ENCODE results near the gene TCERG1L. TPM values are rescaled to one million over a fixed set of nuclear protein-coding genes. Genes with fewer than 3 reads are reported as not detected.
"Not testable (repeated sequence)": the region's sequence is repeated elsewhere in the genome, so short reads cannot be mapped to it uniquely, and the experiment has no call there.

TCERG1L gene
- total RNA-seq, 1 donor from 2014 or later: 0.46 TPM

DNA sequence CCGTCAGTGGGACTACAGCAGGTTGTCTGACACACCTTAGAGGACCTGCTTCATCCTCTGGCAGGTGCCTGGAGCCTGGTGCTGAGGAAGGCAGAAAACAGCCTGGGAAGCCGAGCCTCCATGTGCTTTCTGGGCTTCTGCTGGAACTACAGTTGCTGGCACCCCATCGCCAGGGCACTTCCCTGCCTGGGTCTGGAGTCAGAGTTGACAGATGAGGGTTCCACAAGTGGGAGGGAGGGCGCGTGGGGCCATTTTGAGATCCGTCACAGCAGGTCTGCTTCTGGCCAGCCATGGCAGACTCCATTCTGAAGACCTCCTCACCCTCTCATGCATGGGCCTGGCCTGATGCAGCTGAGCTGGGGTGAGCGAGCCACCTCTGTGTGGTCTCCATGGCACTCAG, 33.2 kb upstream of the TCERG1L start:
- Histone ChIP-seq H3K36me3 (ENCODE audit: control insufficient read depth, insufficient read depth, low read length) (no peaks in the 10 kb centered on the region), H3K4me3 (ENCODE audit: low read depth, low read length) (no peak overlapping the region), H3K27me3 (ENCODE audit: control insufficient read depth, insufficient read depth, low read length) (no peaks in the 10 kb centered on the region)
- TF ChIP-seq, protein P1, sequence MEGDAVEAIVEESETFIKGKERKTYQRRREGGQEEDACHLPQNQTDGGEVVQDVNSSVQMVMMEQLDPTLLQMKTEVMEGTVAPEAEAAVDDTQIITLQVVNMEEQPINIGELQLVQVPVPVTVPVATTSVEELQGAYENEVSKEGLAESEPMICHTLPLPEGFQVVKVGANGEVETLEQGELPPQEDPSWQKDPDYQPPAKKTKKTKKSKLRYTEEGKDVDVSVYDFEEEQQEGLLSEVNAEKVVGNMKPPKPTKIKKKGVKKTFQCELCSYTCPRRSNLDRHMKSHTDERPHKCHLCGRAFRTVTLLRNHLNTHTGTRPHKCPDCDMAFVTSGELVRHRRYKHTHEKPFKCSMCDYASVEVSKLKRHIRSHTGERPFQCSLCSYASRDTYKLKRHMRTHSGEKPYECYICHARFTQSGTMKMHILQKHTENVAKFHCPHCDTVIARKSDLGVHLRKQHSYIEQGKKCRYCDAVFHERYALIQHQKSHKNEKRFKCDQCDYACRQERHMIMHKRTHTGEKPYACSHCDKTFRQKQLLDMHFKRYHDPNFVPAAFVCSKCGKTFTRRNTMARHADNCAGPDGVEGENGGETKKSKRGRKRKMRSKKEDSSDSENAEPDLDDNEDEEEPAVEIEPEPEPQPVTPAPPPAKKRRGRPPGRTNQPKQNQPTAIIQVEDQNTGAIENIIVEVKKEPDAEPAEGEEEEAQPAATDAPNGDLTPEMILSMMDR (IDR thresholded peaks at IDR 0.05; ENCODE audit: insufficient read depth, low read length, poor library complexity, severe bottlenecking): no peak
- no peak for DNase-seq (ENCODE audit: low read depth)

DNA sequence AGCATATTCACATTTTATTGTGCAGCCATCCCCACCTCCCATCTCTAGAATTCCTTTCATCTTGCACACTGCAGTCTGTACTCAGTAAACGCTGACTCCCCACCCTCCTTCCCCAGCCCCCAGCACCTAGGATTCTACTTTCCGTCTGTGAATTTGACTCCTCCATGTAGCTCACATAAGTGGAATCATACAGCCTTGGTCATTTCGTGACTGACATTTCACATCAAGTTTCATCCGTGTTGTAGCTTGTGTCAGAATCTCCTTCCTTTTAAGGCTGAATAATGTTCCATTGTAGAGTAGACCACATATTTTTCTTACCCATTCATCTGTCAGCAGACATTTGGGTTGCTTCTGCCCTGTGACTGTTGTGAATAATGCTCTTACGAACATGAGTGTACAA, 26.2 kb upstream of the TCERG1L start:
- Histone ChIP-seq H3K36me3 (ENCODE audit: control insufficient read depth, insufficient read depth, low read length) (no peaks in the 10 kb centered on the region), H3K4me3 (ENCODE audit: low read depth, low read length) (no peak overlapping the region), H3K27me3 (ENCODE audit: control insufficient read depth, insufficient read depth, low read length) (no peaks in the 10 kb centered on the region)
- TF ChIP-seq, protein P1 (IDR thresholded peaks at IDR 0.05; ENCODE audit: insufficient read depth, low read length, poor library complexity, severe bottlenecking): no peak
- no peak for DNase-seq (ENCODE audit: low read depth)

DNA sequence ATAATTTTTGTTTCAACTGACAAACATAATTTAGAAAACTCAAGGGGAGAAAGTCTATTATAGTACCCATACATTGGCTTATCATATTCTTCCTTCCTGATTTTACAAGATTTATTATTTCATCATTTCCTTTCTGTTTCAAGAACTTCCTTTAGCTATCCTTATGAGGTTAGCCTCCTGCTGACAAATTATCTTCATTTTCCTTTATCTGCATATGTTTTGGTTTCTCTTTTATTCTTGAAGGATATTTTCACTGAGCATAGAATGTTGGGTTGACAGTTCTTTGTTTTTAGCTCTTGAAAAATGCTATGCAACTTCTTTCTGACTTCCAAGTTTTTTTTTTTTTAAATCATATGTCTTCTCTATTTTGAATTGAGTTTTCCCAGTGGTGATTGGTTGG, 21.3 kb upstream of the TCERG1L start:
- Histone ChIP-seq H3K36me3 (ENCODE audit: control insufficient read depth, insufficient read depth, low read length) (no peaks in the 10 kb centered on the region), H3K27me3 (ENCODE audit: control insufficient read depth, insufficient read depth, low read length) (no peaks in the 10 kb centered on the region), H3K4me3 (ENCODE audit: low read depth, low read length) (no peak overlapping the region)
- TF ChIP-seq, protein P1 (IDR thresholded peaks at IDR 0.05; ENCODE audit: insufficient read depth, low read length, poor library complexity, severe bottlenecking): no peak
- DNase-seq (ENCODE audit: low read depth): no peak

DNA sequence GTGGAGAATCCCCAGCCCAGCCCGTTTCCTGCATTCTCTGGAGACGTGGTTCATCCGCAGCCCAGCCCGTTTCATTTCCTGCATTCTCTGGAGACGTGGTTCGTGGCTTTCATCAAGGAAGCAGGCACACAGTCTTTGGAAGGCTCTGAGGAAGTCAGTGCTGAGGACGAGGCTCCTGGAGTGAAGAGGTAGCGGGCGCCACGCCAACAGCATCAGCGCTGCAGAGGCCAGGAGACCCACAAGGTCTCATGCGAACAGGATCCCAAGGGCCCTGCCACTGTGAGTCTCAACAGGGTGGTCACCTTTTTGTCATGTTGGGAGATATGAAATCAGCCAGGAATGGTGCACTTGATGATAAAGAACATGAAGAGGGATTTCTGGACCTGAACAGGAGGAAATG, 12.4 kb upstream of the TCERG1L start:
- Histone ChIP-seq H3K27me3 (ENCODE audit: control insufficient read depth, insufficient read depth, low read length) (no peaks in the 10 kb centered on the region), H3K36me3 (ENCODE audit: control insufficient read depth, insufficient read depth, low read length) (no peaks in the 10 kb centered on the region), H3K4me3 (ENCODE audit: low read depth, low read length) (no peak overlapping the region)
- no peak for DNase-seq (ENCODE audit: low read depth)
- TF ChIP-seq, protein P1 (IDR thresholded peaks at IDR 0.05; ENCODE audit: insufficient read depth, low read length, poor library complexity, severe bottlenecking): no peak

DNA sequence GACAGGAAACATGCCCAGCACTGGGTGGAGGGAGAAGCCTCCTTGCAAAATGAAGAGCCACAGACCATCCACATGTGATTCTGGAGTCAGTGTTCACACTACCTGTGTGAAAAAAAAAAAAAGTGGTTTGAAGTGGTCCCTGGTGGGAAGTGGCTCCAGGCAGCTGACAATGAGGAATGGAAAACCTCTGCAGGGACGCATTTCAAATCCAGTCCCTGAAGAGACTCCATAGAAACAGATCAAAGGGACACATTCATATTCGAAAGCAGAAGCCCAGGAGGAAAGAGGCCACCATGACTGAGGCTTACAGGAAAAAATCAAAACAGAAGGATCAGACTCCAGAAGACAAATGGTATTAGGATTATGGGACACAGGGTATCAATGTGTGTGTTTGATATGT, 11.5 kb upstream of the TCERG1L start:
- TF ChIP-seq, protein P1 (IDR thresholded peaks at IDR 0.05; ENCODE audit: insufficient read depth, low read length, poor library complexity, severe bottlenecking): no peak

DNA sequence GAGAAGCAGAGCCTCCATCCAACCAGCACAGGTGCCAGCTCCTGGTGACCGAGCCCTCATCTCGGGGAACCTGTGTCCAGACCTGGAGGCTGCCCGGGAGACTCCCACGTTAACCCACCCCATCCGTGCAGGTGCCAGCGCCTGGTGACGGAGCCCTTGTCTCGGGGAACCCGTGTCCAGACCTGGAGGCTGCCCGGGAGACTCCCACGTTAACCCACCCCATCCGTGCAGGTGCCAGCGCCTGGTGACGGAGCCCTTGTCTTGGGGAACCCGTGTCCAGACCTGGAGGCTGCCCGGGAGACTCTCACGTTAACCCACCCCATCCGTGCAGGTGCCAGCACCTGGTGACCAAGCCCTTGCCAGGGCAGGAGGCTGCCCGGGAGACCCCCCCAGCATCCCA, 11.1 kb upstream of the TCERG1L start:
- not testable (repeated sequence) for H3K36me3 ChIP-seq (ENCODE audit: control insufficient read depth, insufficient read depth, low read length); DNase-seq (ENCODE audit: low read depth); H3K27me3 ChIP-seq (ENCODE audit: control insufficient read depth, insufficient read depth, low read length); H3K4me3 ChIP-seq (ENCODE audit: low read depth, low read length)

More for the DNA sequence above, 11.5 kb upstream of the TCERG1L start:
- H3K4me3 ChIP-seq (ENCODE audit: low read depth, low read length): no peak overlapping the region
- no peak for DNase-seq (ENCODE audit: low read depth)
- H3K27me3 ChIP-seq (ENCODE audit: control insufficient read depth, insufficient read depth, low read length): no peaks in the 10 kb centered on the region
- no peaks in the 10 kb centered on the region for H3K36me3 ChIP-seq (ENCODE audit: control insufficient read depth, insufficient read depth, low read length)

All from kidney epithelial cell (primary cell).